OCI-LY7 (cell line): ENCODE measurements around the gene BRD9. TPM values are rescaled to one million over a fixed set of nuclear protein-coding genes. Genes with fewer than 3 reads are reported as not detected.

Source experiments
- BruUV-seq: library from RNA; stranded (reverse); fragments of 400-500 nt; replicated peaks from 2 replicates; lab custom pipeline; 2021; lab: Mats Ljungman, UMichigan
- CTCF ChIA-PET: fragments of 300-600 bp; sonication (Branson Sonifier 250); formaldehyde crosslinking; loops from one replicate; lab custom pipeline; 2022; ENCODE audit warnings: antibody characterized with exemption; ENCODE audit not compliant: unreplicated experiment; lab: Charles Lee
- POLR2A ChIA-PET: fragments of 300-600 bp; sonication (Branson Sonifier 250); formaldehyde crosslinking; loops from one replicate; lab custom pipeline; 2022; ENCODE audit warnings: antibody characterized with exemption; lab: Charles Lee
- DNase-seq: peaks from one replicate; pipeline ENCODE4 v3.0.0-alpha.2; 2015; ENCODE audit warnings: low spot score
- H2AFZ ChIP-seq: fragments of 200-600 bp; sonication (generic), shearing (Covaris generic); 2 replicates; pipeline ENCODE4 v1.6.1; 2014; ENCODE audit warnings: mild to moderate bottlenecking, antibody characterized with exemption, low read length, moderate library complexity
- H3K27ac ChIP-seq: fragments of 200-600 bp; sonication (generic); 2 replicates; pipeline ENCODE4 v1.5.1; 2014; ENCODE audit warnings: mixed run types, low read depth, mild to moderate bottlenecking, moderate library complexity, low read length, inconsistent platforms; ENCODE audit not compliant: poor library complexity, severe bottlenecking
- H3K36me3 ChIP-seq: fragments of 200-600 bp; sonication (generic); 2 replicates; pipeline ENCODE4 v1.6.1; 2014; ENCODE audit warnings: mild to moderate bottlenecking, antibody characterized with exemption, low read length, moderate library complexity, mixed read lengths; ENCODE audit not compliant: insufficient read depth
- H3K4me1 ChIP-seq: fragments of 200-600 bp; sonication (generic); 2 replicates; pipeline ENCODE4 v1.5.1; 2014; ENCODE audit warnings: mild to moderate bottlenecking, low read length; ENCODE audit not compliant: insufficient read depth, poor library complexity, severe bottlenecking
- H3K4me2 ChIP-seq: fragments of 200-600 bp; sonication (generic); 2 replicates; pipeline ENCODE4 v1.6.1; 2014; ENCODE audit warnings: mild to moderate bottlenecking, low read length
- H3K4me3 ChIP-seq: fragments of 200-600 bp; sonication (generic); 2 replicates; pipeline ENCODE4 v1.5.1; 2014; ENCODE audit warnings: mild to moderate bottlenecking, low read depth, low read length; ENCODE audit not compliant: poor library complexity, severe bottlenecking
- H3K79me2 ChIP-seq: fragments of 200-600 bp; sonication (generic); 2 replicates; pipeline ENCODE4 v1.6.1; 2016; ENCODE audit warnings: low read depth, mild to moderate bottlenecking, low read length, moderate library complexity, mixed read lengths; ENCODE audit not compliant: insufficient read depth
- H3K9me2 ChIP-seq: fragments of 200-600 bp; sonication (generic); 2 replicates; pipeline ENCODE4 v1.6.1; 2016; ENCODE audit warnings: mild to moderate bottlenecking, low read length, mixed read lengths; ENCODE audit not compliant: insufficient read depth
- H3K9me3 ChIP-seq: fragments of 200-600 bp; sonication (generic); 2 replicates; pipeline ENCODE4 v1.6.1; 2014; ENCODE audit warnings: mild to moderate bottlenecking, mixed run types, low read length, mixed read lengths
- H4K20me1 ChIP-seq: fragments of 200-600 bp; sonication (generic); 2 replicates; pipeline ENCODE4 v1.6.1; 2014; ENCODE audit warnings: mild to moderate bottlenecking, antibody characterized with exemption, low read length, moderate library complexity, mixed read lengths; ENCODE audit not compliant: insufficient read depth
- CTCF ChIP-seq: fragments of 200-600 bp; sonication (generic); conservative IDR thresholded peaks from 2 replicates; pipeline ENCODE4 v1.5.1; 2014; ENCODE audit warnings: mild to moderate bottlenecking, antibody characterized with exemption, low read length, moderate library complexity, mixed read lengths
- EZH2phosphoT487 ChIP-seq: fragments of 200-600 bp; sonication (generic); IDR thresholded peaks from 2 replicates; pipeline ENCODE4 v1.6.1; 2018; ENCODE audit warnings: low read depth, borderline replicate concordance, mild to moderate bottlenecking, mixed run types, antibody characterized with exemption, low read length, moderate library complexity, mixed read lengths
- intact Hi-C: fragments of 100-400 bp; cut with micrococcal nuclease; formaldehyde crosslinking; loops from one replicate; pipeline ENCODE4 v1.10.0; 2022; ENCODE audit not compliant: unreplicated experiment
- total RNA-seq, 2 experiments: library from RNA; depleted of rRNA in 1 of 2; stranded (reverse); fragments of >200 nt in 1 of 2; shearing (Covaris generic) in 1 of 2; gene quantifications; 2 replicates each; pipeline ENCODE4 v1.2.3, GENCODE V29; 2014 to 2022

BRD9 gene
- total RNA-seq, 2 experiments from 2014 or later: 46.7 to 78.7 TPM

DNA sequence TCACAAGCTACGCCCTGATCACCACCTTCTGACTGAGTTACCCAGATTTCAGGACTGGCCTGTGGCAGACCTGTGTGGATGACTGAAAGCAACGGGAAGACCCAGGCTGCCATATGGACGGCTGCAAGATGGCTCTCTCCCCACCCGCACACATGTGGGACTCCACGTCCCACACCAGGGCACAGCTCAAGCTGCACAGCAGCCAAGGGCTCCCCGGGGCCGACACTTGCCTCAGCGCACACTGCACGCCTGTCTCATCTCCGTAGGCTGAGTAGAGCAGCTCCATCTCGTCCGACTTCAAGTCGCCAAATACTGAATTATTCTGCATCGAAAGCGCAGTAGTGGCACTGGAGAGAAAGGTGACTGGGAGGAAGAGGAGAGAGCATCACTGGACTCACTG, 14.5 kb downstream of the BRD9 start:
- TF ChIP-seq EZH2phosphoT487 (no peak), CTCF (no peak)
- no peak for DNase-seq
- Histone ChIP-seq H3K79me2 (peaks cover 10% of the 10 kb centered on the region), H3K36me3 (peaks cover 76% of the 10 kb centered on the region), H3K9me3 (no peaks in the 10 kb centered on the region), H3K4me2 (no peak overlapping the region), H3K9me2 (no peaks in the 10 kb centered on the region), H3K4me1 (peaks cover 7% of the 10 kb centered on the region), H2AFZ (no peak overlapping the region), H3K4me3 (no peak overlapping the region), H3K27ac (no peak overlapping the region), H4K20me1 (no peaks in the 10 kb centered on the region; the same call in none of the 2 replicates)
- no TSS peak for BruUV-seq
- intact Hi-C loops: no loop called here
- CTCF ChIA-PET: no interaction called here
- POLR2A ChIA-PET: no interaction called here

GRCh38 chr5:876398-877365, 15.9 kb downstream of the BRD9 start:
- Histone ChIP-seq H3K4me3 (no peak overlapping the region), H2AFZ (no peak overlapping the region), H3K36me3 (peaks cover 76% of the 10 kb centered on the region), H3K79me2 (no peaks in the 10 kb centered on the region), H3K9me2 (no peaks in the 10 kb centered on the region), H3K4me1 (peaks cover 8% of the 10 kb centered on the region), H4K20me1 (no peaks in the 10 kb centered on the region; the same call in none of the 2 replicates), H3K27ac (no peak overlapping the region), H3K9me3 (no peaks in the 10 kb centered on the region), H3K4me2 (no peak overlapping the region)
- POLR2A ChIA-PET: no interaction called here
- DNase-seq: no peak
- BruUV-seq: no TSS peak
- CTCF ChIA-PET: no interaction called here
- intact Hi-C loops: no loop called here
- TF ChIP-seq EZH2phosphoT487 (no peak), CTCF (no peak)

DNA sequence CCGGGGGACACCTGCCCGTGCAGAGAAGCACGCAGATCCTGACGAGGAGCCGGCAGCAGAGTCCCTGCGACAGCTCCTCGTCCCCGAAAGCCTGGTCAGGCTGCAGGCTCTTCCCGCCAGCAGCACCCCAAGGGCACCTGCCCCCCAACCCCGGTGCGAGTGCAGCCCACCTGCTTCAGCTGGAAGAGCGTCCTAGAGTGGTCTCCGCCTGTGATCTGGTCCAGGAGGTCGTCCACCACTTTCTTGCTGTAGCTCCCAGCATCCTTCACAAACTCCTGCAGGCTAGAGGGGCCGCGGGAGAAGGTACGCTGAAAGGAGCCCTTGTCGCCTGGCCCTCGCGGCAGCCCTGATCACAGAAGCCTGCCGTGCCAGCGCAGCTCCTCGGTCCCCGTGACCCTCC, 16.7 kb downstream of the BRD9 start:
- no peaks in the 10 kb centered on the region for H3K79me2 ChIP-seq
- H2AFZ ChIP-seq: no peak overlapping the region
- peaks cover 8% of the 10 kb centered on the region for H3K4me1 ChIP-seq
- TF ChIP-seq CTCF (no peak), EZH2phosphoT487 (no peak)
- BruUV-seq: no TSS peak
- no peaks in the 10 kb centered on the region; the same call in none of the 2 replicates for H4K20me1 ChIP-seq
- no peak for DNase-seq
- intact Hi-C loops: no loop called here
- no peaks in the 10 kb centered on the region for H3K9me3 ChIP-seq
- ChIA-PET CTCF (no interaction called here), POLR2A (interaction anchor here (0.6 kb wide), 1 partner anchor 390 kb away, joined by 3 read pairs; no protein-coding TSS in a partner anchor)
- no peak overlapping the region for H3K4me2 ChIP-seq
- H3K9me2 ChIP-seq: no peaks in the 10 kb centered on the region
- no peak overlapping the region for H3K27ac ChIP-seq
- no peak overlapping the region for H3K4me3 ChIP-seq
- H3K36me3 ChIP-seq: peaks cover 76% of the 10 kb centered on the region
